ENCODE measurements around the gene CPB2. TPM values are rescaled to one million over a fixed set of nuclear protein-coding genes. Genes with fewer than 3 reads are reported as not detected.

CPB2 gene
- polyA plus RNA-seq, 1 donor (not counting 4 experiments of a cell fraction or from before 2014, with no cell fraction given), result 0.26 TPM

DNA sequence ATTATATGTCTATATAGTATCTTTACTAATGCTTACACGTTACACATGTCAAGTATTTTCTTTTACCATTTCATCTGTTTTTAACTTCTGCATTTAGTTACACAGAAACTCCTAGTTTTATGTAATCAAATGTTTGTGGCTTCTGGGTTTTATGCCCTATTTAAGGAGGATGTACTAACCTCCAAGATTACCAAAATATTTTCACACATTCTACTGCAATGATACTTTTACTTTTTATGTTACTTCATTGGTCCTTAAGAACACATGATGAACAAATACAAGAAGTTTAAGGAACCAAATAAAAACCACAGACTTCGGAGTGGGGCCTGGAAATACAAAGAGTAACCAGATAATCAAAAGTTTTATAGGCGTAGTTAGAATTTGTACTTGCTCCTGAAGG, 89.5 kb downstream of the CPB2 start:
- no peak for DNase-seq (ENCODE audit: low read depth, low spot score)
- dilution Hi-C loops (cut with MboI; ENCODE audit: extremely low pct_ligation_motif_present, low sequenced_read_pairs), result no loop called here
- Histone ChIP-seq H3K9me3 (ENCODE audit: control insufficient read depth, low read depth, low read length) (no peaks in the 10 kb centered on the region), H2AFZ (ENCODE audit: control insufficient read depth, low read length) (no peak overlapping the region), H3K79me2 (ENCODE audit: control insufficient read depth, insufficient read depth, low read length) (no peaks in the 10 kb centered on the region), H3K4me2 (ENCODE audit: control insufficient read depth, extremely low read depth, insufficient read depth, low read depth, low read length) (no peak overlapping the region), H3K27me3 (ENCODE audit: control insufficient read depth, extremely low read depth, insufficient read depth, low read length) (no peaks in the 10 kb centered on the region), H3K9ac (ENCODE audit: control insufficient read depth, extremely low read depth, insufficient read depth, low read length) (no peak overlapping the region), H3K36me3 (ENCODE audit: control insufficient read depth in 2 of 2, extremely low read depth in 1 of 2, insufficient read depth in 2 of 2, low read length in 2 of 2) (peaks cover 9 to 15% of the 10 kb centered on the region in 2 experiments), H3K4me3 (ENCODE audit: control insufficient read depth in 2 of 3, extremely low read depth in 1 of 3, insufficient read depth in 2 of 3, low read depth in 1 of 3, low read length in 3 of 3) (no peak overlapping the region), H3K27ac (ENCODE audit: control insufficient read depth, insufficient read depth, low read length) (no peak overlapping the region), H4K20me1 (ENCODE audit: control insufficient read depth, extremely low read depth, insufficient read depth, low read length) (no peaks in the 10 kb centered on the region), H3K9me1 (ENCODE audit: control insufficient read depth, extremely low read depth, insufficient read depth, low read length) (no peaks in the 10 kb centered on the region), H3K4me1 (ENCODE audit: control insufficient read depth, extremely low read depth, insufficient read depth, low read length) (peaks cover 6% of the 10 kb centered on the region)
- no peak for FAIRE-seq
- TF ChIP-seq, protein P1, sequence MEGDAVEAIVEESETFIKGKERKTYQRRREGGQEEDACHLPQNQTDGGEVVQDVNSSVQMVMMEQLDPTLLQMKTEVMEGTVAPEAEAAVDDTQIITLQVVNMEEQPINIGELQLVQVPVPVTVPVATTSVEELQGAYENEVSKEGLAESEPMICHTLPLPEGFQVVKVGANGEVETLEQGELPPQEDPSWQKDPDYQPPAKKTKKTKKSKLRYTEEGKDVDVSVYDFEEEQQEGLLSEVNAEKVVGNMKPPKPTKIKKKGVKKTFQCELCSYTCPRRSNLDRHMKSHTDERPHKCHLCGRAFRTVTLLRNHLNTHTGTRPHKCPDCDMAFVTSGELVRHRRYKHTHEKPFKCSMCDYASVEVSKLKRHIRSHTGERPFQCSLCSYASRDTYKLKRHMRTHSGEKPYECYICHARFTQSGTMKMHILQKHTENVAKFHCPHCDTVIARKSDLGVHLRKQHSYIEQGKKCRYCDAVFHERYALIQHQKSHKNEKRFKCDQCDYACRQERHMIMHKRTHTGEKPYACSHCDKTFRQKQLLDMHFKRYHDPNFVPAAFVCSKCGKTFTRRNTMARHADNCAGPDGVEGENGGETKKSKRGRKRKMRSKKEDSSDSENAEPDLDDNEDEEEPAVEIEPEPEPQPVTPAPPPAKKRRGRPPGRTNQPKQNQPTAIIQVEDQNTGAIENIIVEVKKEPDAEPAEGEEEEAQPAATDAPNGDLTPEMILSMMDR (optimal IDR thresholded peaks at IDR 0.05 in 1 of 3, IDR thresholded peaks at IDR 0.05 in 1 of 3, conservative IDR thresholded peaks at IDR 0.05 in 1 of 3; ENCODE audit: extremely low read depth in 1 of 3, insufficient read depth in 2 of 3, low read length in 3 of 3), result no peak
- no peak for TF ChIP-seq EZH2 (IDR thresholded peaks at IDR 0.05; ENCODE audit: low read length)

DNA sequence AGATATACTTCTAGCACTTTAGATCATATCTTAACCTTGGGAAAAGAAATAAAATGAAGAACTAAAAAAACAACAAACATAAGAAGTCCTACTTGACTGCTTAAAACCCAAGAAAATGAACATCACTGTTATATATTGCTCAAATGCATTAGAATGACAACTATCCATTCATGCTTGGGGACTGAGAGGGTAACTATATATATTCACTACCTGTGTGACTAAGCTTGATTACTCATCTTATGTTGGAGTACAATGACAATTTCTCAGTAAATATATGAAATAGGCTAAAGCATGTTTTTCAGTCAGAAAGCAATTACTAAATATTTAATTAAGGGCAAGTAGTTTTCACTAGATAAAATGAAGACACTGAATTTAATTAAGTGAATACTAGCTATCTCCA, 92.4 kb downstream of the CPB2 start:
- H3K9me3 ChIP-seq (ENCODE audit: control insufficient read depth, low read depth, low read length), result no peaks in the 10 kb centered on the region
- no peaks in the 10 kb centered on the region for H4K20me1 ChIP-seq (ENCODE audit: control insufficient read depth, extremely low read depth, insufficient read depth, low read length)
- H3K9ac ChIP-seq (ENCODE audit: control insufficient read depth, extremely low read depth, insufficient read depth, low read length), result no peak overlapping the region
- peaks cover 7 to 16% of the 10 kb centered on the region in 2 experiments for H3K36me3 ChIP-seq (ENCODE audit: control insufficient read depth in 2 of 2, extremely low read depth in 1 of 2, insufficient read depth in 2 of 2, low read length in 2 of 2)
- no peaks in the 10 kb centered on the region for H3K79me2 ChIP-seq (ENCODE audit: control insufficient read depth, insufficient read depth, low read length)
- no peak overlapping the region for H2AFZ ChIP-seq (ENCODE audit: control insufficient read depth, low read length)
- TF ChIP-seq, protein P1 (optimal IDR thresholded peaks at IDR 0.05 in 1 of 3, IDR thresholded peaks at IDR 0.05 in 1 of 3, conservative IDR thresholded peaks at IDR 0.05 in 1 of 3; ENCODE audit: extremely low read depth in 1 of 3, insufficient read depth in 2 of 3, low read length in 3 of 3), result no peak
- no peak for TF ChIP-seq EZH2 (IDR thresholded peaks at IDR 0.05; ENCODE audit: low read length)
- DNase-seq (ENCODE audit: low read depth, low spot score), result no peak
- FAIRE-seq, result no peak
- H3K4me3 ChIP-seq (ENCODE audit: control insufficient read depth in 2 of 3, extremely low read depth in 1 of 3, insufficient read depth in 2 of 3, low read depth in 1 of 3, low read length in 3 of 3), result no peak overlapping the region
- dilution Hi-C loops (cut with MboI; ENCODE audit: extremely low pct_ligation_motif_present, low sequenced_read_pairs), result no loop called here
- no peaks in the 10 kb centered on the region for H3K27me3 ChIP-seq (ENCODE audit: control insufficient read depth, extremely low read depth, insufficient read depth, low read length)
- no peak overlapping the region for H3K4me2 ChIP-seq (ENCODE audit: control insufficient read depth, extremely low read depth, insufficient read depth, low read depth, low read length)
- H3K4me1 ChIP-seq (ENCODE audit: control insufficient read depth, extremely low read depth, insufficient read depth, low read length), result peaks cover 6% of the 10 kb centered on the region
- H3K9me1 ChIP-seq (ENCODE audit: control insufficient read depth, extremely low read depth, insufficient read depth, low read length), result no peaks in the 10 kb centered on the region
- H3K27ac ChIP-seq (ENCODE audit: control insufficient read depth, insufficient read depth, low read length), result no peak overlapping the region
